Liver (tissue), 3 donors: Measurements from ENCODE around the gene ALB.

Experiments used
- CTCF ChIP-seq: fragments of 150-350 bp; IDR thresholded peaks from 2 replicates; pipeline ENCODE4 v1.5.1; 2017; ENCODE audit warnings: improper control_type of control experiment, low read depth, low read length; ENCODE audit not compliant: missing input control
- GABPA ChIP-seq, 2 donors: IDR thresholded peaks in 1 of 2; conservative IDR thresholded peaks in 1 of 2; 2 replicates each; pipeline ENCODE4 v1.6.1; 2016; ENCODE audit warnings: antibody characterized with exemption in 2 of 2, mild to moderate bottlenecking in 1 of 2, moderate library complexity in 1 of 2
- NR2F2 ChIP-seq: IDR thresholded peaks from 2 replicates; pipeline ENCODE4 v1.6.1; 2016; ENCODE audit warnings: antibody characterized with exemption
- ZBTB33 ChIP-seq: IDR thresholded peaks from 2 replicates; pipeline ENCODE4 v1.6.1; 2016; ENCODE audit warnings: antibody characterized with exemption
- TF ChIP-seq, protein P1 (sequence below): IDR thresholded peaks from 2 replicates; pipeline ENCODE4 v1.6.1; 2016; ENCODE audit warnings: antibody characterized with exemption
- TF ChIP-seq, protein P2 (sequence below): IDR thresholded peaks from 2 replicates; pipeline ENCODE4 v1.6.1; 2016; ENCODE audit warnings: antibody characterized with exemption, mild to moderate bottlenecking
- donor health status: healthy.
- donor health status: healthy.

GRCh38 chr4:73454920-73455319 is 50.8 kb downstream of the ALB start:
- TF ChIP-seq CTCF (no peak), ZBTB33 (no peak), GABPA (IDR thresholded peaks at IDR 0.05 in 1 of 2, conservative IDR thresholded peaks at IDR 0.05 in 1 of 2) (no peak), NR2F2 (no peak)
- TF ChIP-seq, protein P1, sequence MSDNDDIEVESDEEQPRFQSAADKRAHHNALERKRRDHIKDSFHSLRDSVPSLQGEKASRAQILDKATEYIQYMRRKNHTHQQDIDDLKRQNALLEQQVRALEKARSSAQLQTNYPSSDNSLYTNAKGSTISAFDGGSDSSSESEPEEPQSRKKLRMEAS, result no peak
- TF ChIP-seq, protein P2, sequence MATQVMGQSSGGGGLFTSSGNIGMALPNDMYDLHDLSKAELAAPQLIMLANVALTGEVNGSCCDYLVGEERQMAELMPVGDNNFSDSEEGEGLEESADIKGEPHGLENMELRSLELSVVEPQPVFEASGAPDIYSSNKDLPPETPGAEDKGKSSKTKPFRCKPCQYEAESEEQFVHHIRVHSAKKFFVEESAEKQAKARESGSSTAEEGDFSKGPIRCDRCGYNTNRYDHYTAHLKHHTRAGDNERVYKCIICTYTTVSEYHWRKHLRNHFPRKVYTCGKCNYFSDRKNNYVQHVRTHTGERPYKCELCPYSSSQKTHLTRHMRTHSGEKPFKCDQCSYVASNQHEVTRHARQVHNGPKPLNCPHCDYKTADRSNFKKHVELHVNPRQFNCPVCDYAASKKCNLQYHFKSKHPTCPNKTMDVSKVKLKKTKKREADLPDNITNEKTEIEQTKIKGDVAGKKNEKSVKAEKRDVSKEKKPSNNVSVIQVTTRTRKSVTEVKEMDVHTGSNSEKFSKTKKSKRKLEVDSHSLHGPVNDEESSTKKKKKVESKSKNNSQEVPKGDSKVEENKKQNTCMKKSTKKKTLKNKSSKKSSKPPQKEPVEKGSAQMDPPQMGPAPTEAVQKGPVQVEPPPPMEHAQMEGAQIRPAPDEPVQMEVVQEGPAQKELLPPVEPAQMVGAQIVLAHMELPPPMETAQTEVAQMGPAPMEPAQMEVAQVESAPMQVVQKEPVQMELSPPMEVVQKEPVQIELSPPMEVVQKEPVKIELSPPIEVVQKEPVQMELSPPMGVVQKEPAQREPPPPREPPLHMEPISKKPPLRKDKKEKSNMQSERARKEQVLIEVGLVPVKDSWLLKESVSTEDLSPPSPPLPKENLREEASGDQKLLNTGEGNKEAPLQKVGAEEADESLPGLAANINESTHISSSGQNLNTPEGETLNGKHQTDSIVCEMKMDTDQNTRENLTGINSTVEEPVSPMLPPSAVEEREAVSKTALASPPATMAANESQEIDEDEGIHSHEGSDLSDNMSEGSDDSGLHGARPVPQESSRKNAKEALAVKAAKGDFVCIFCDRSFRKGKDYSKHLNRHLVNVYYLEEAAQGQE, result no peak
